HEK293 (cell line): ENCODE data around the gene COMMD7.

Experiments
- KLF16 ChIP-seq: fragments of 450-650 bp; formaldehyde crosslinking; IDR thresholded peaks from 2 replicates; pipeline ENCODE4 v1.5.1; 2017; ENCODE audit warnings: missing biosample characterization, missing genetic modification characterization
- SETDB1 ChIP-seq: IDR thresholded peaks from one replicate; pipeline ENCODE4 v1.6.1; 2017; ENCODE audit warnings: mild to moderate bottlenecking, low read length, moderate library complexity, mixed read lengths; ENCODE audit not compliant: insufficient read length
- YY1 ChIP-seq: fragments of 450-650 bp; formaldehyde crosslinking; IDR thresholded peaks from 2 replicates; pipeline ENCODE4 v1.5.1; 2018; ENCODE audit warnings: missing biosample characterization, missing genetic modification characterization
- ZBTB7A ChIP-seq: fragments of 450-650 bp; formaldehyde crosslinking; IDR thresholded peaks from 2 replicates; pipeline ENCODE4 v1.5.1; 2016; ENCODE audit warnings: low read depth, missing biosample characterization, missing genetic modification characterization
- ZNF112 ChIP-seq: fragments of 450-650 bp; formaldehyde crosslinking; IDR thresholded peaks from 2 replicates; pipeline ENCODE4 v1.5.0; 2017; ENCODE audit warnings: missing biosample characterization, missing genetic modification characterization
- ZNF175 ChIP-seq: fragments of 450-650 bp; formaldehyde crosslinking; IDR thresholded peaks from 2 replicates; pipeline ENCODE4 v1.5.1; 2016; ENCODE audit warnings: missing biosample characterization, missing genetic modification characterization
- ZNF2 ChIP-seq: fragments of 450-650 bp; formaldehyde crosslinking; IDR thresholded peaks from 2 replicates; pipeline ENCODE4 v1.5.1; 2016; ENCODE audit warnings: missing biosample characterization, missing genetic modification characterization
- ZNF311 ChIP-seq: fragments of 450-650 bp; formaldehyde crosslinking; IDR thresholded peaks from 2 replicates; pipeline ENCODE4 v1.5.1; 2017; ENCODE audit warnings: missing biosample characterization, missing genetic modification characterization, borderline replicate concordance
- ZNF510 ChIP-seq: fragments of 450-650 bp; formaldehyde crosslinking; IDR thresholded peaks from 2 replicates; pipeline ENCODE4 v1.5.1; 2018; ENCODE audit warnings: mild to moderate bottlenecking, missing genetic modification characterization, missing biosample characterization; ENCODE audit not compliant: insufficient replicate concordance
- ZNF558 ChIP-seq: fragments of 450-650 bp; formaldehyde crosslinking; IDR thresholded peaks from 2 replicates; pipeline ENCODE4 v1.5.1; 2016; ENCODE audit warnings: missing biosample characterization, missing genetic modification characterization
- TF ChIP-seq, protein P1 (sequence below): fragments of 450-650 bp; formaldehyde crosslinking; IDR thresholded peaks from 2 replicates; pipeline ENCODE4 v1.5.1; 2016; ENCODE audit warnings: missing biosample characterization, missing genetic modification characterization

DNA sequence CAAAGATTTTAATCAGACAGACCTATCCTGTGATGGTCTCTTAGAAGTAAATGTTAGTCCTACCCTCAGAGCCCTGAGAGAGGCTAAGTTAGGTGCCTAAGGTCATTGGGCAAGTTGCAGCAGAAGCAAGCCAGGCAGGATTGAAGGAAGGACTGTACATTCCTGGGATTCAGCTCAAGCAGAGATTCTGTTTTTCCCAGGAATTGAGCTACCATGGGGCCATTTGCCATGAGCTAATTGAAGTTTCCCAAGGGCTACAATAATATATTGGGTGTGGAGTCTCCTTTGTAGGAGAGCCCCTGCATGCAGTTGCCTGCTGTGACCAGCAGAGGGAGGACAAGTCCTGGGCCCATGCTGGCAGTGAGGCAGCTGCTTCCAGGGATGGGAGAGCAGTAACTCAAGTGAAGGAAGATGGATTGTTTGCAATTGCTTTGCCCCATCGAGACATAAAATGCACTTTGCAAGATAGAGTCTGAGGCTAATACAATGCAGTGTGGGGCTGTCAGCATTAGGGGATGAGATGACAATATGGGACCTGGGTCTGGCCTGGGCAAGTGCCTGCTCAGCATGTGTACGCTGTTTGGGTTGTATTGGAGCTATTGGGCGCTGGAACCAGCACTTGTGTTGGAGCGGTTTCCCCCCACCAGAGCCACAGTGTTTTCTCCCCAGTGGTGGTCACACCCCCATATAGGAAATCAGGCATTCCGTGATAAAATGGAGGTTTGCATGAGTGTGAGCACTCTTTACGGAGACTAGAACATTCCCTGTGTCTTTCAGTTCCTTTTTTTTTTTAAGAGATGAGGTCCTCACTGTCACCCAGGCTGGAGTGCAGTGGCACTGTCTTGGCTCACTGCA lies 46.9 kb upstream of the COMMD7 start:
- TF ChIP-seq ZNF2 (tag by site-specific recombination) (no peak), YY1 (tag by site-specific recombination) (no peak), SETDB1 (no peak), ZNF510 (tag by site-specific recombination) (no peak), ZNF311 (tag by site-specific recombination) (no peak), ZNF112 (tag by site-specific recombination) (no peak), ZNF175 (tag by site-specific recombination) (no peak), KLF16 (tag by site-specific recombination) (no peak), ZNF558 (tag by site-specific recombination) (no peak), ZBTB7A (tag by site-specific recombination) (no peak)
- TF ChIP-seq, protein P1, sequence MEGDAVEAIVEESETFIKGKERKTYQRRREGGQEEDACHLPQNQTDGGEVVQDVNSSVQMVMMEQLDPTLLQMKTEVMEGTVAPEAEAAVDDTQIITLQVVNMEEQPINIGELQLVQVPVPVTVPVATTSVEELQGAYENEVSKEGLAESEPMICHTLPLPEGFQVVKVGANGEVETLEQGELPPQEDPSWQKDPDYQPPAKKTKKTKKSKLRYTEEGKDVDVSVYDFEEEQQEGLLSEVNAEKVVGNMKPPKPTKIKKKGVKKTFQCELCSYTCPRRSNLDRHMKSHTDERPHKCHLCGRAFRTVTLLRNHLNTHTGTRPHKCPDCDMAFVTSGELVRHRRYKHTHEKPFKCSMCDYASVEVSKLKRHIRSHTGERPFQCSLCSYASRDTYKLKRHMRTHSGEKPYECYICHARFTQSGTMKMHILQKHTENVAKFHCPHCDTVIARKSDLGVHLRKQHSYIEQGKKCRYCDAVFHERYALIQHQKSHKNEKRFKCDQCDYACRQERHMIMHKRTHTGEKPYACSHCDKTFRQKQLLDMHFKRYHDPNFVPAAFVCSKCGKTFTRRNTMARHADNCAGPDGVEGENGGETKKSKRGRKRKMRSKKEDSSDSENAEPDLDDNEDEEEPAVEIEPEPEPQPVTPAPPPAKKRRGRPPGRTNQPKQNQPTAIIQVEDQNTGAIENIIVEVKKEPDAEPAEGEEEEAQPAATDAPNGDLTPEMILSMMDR (tag by site-specific recombination): peak; percentile 77
